HepG2 (cell line): ENCODE results near the gene DPP6. TPM values are rescaled to one million over a fixed set of nuclear protein-coding genes. Genes with fewer than 3 reads are reported as not detected.

Experiments used
- ATAC-seq: fragments of 200-7000 bp; cut with Tn5 transposase; 3 replicates; pipeline ENCODE4 v1.9.1; 2020; ENCODE audit warnings: mild to moderate bottlenecking, moderate library complexity
- BruUV-seq: library from RNA; stranded (reverse); fragments of 400-500 nt; replicated peaks from 2 replicates; lab custom pipeline; 2021; lab: Mats Ljungman, UMichigan
- CTCF ChIA-PET: fragments of 300-600 bp; formaldehyde crosslinking; extraction: SDS; loops from one replicate; lab custom pipeline; 2021; ENCODE audit warnings: low total read pairs, inconsistent platforms, low intra/inter-chr PET ratio; lab: Yijun Ruan, JAX
- POLR2A ChIA-PET: fragments of 350-600 bp; sonication (Branson Sonifier 250); formaldehyde crosslinking; loops from one replicate; lab custom pipeline; 2020; ENCODE audit warnings: antibody characterized with exemption, inconsistent platforms; lab: Yijun Ruan, JAX
- DNase-seq: peaks from one replicate; pipeline ENCODE4 v3.0.0-alpha.2; 2015; ENCODE audit warnings: low spot score
- FAIRE-seq: peaks from 3 replicates; lab custom pipeline; 2011; peaks lifted over from hg19 to GRCh38; lab: Jason Lieb, UNC
- H2AFZ ChIP-seq: one replicate; pipeline ENCODE4 v1.6.1; 2011; ENCODE audit warnings: low read length, inconsistent platforms
- H3K27ac ChIP-seq: fragments of 300-600 bp; 3 replicates; pipeline ENCODE4 v1.8.0; 2011; ENCODE audit warnings: mixed run types, mild to moderate bottlenecking, mixed read lengths, low read length, inconsistent platforms; ENCODE audit not compliant: insufficient read depth; ENCODE audit errors: extremely low read length
- H3K27me3 ChIP-seq, 2 experiments: fragments of 200-600 bp in 1 of 2; 2 replicates in 1 of 2; 3 replicates in 1 of 2; pipeline versions ENCODE4 v1.6.0 to v1.8.0; 2011; ENCODE audit warnings: low read length in 2 of 2, mild to moderate bottlenecking in 2 of 2, moderate library complexity in 2 of 2, inconsistent platforms in 1 of 2; ENCODE audit not compliant: insufficient read depth in 2 of 2, control insufficient read depth in 1 of 2
- H3K36me3 ChIP-seq, 2 experiments: fragments of 200-600 bp in 1 of 2; replicated peaks in 1 of 2; 2 replicates in 1 of 2; 3 replicates in 1 of 2; pipeline versions ENCODE4 v1.5.1 to v1.8.0; 2011; ENCODE audit warnings: low read length in 2 of 2, inconsistent platforms in 1 of 2; ENCODE audit not compliant: insufficient read depth in 2 of 2, control insufficient read depth in 1 of 2
- H3K4me1 ChIP-seq: 2 replicates; pipeline ENCODE4 v1.5.1; 2012; ENCODE audit warnings: low read length, inconsistent platforms; ENCODE audit not compliant: insufficient read depth
- H3K4me2 ChIP-seq: 2 replicates; pipeline ENCODE4 v1.6.0; 2011; ENCODE audit warnings: low read depth, low read length, inconsistent platforms
- H3K4me3 ChIP-seq, 3 experiments: fragments of 200-600 bp in 1 of 3; sonication (generic), shearing (Covaris generic) in 1 of 3; replicated peaks in 1 of 3; 2 replicates each; pipeline ENCODE4 v1.5.1; 2011 to 2016; ENCODE audit warnings: low read length in 3 of 3, inconsistent platforms in 2 of 3, low read depth in 2 of 3, mild to moderate bottlenecking in 2 of 3, control low read depth in 1 of 3, mixed read lengths in 1 of 3; ENCODE audit not compliant: insufficient read depth in 1 of 3
- H3K79me2 ChIP-seq: one replicate; pipeline ENCODE4 v1.6.1; 2011; ENCODE audit warnings: low read length, inconsistent platforms; ENCODE audit not compliant: insufficient read depth
- H3K9ac ChIP-seq: 2 replicates; pipeline ENCODE4 v1.6.0; 2011; ENCODE audit warnings: mild to moderate bottlenecking, low read depth, low read length, inconsistent platforms; ENCODE audit not compliant: insufficient read depth
- H3K9me3 ChIP-seq: 2 replicates; pipeline ENCODE4 v1.5.1; 2012; ENCODE audit warnings: mild to moderate bottlenecking, low read length
- H4K20me1 ChIP-seq: 2 replicates; pipeline ENCODE4 v1.6.0; 2011; ENCODE audit warnings: inconsistent platforms, mild to moderate bottlenecking, low read length, moderate library complexity; ENCODE audit not compliant: insufficient read depth
- ATAD3A ChIP-seq: sonication (generic); formaldehyde crosslinking; IDR thresholded peaks from 2 replicates; pipeline ENCODE4 v1.4.0; 2020; ENCODE audit warnings: missing genetic modification reagents
- JUN ChIP-seq: sonication (generic); formaldehyde crosslinking; IDR thresholded peaks from 2 replicates; pipeline ENCODE4 v1.4.0; 2020; ENCODE audit warnings: mild to moderate bottlenecking, missing genetic modification reagents
- POLR2AphosphoS2 ChIP-seq: IDR thresholded peaks from 2 replicates; pipeline ENCODE4 v1.6.1; 2011; ENCODE audit warnings: low read depth, low read length, improper control_type of control experiment
- PTBP1 ChIP-seq: fragments of 200-400 bp; formaldehyde crosslinking; IDR thresholded peaks from 2 replicates; pipeline ENCODE4 v1.6.1; 2018; ENCODE audit warnings: low read length, low read depth; ENCODE audit not compliant: poor library complexity, severe bottlenecking
- RBFOX2 ChIP-seq: fragments of 200-400 bp; formaldehyde crosslinking; IDR thresholded peaks from 2 replicates; pipeline ENCODE4 v1.6.1; 2017; ENCODE audit warnings: low read depth, mild to moderate bottlenecking, low read length
- RBM39 ChIP-seq: fragments of 200-400 bp; formaldehyde crosslinking; IDR thresholded peaks from one replicate; pipeline ENCODE4 v1.6.1; 2018; ENCODE audit warnings: antibody characterized with exemption, mild to moderate bottlenecking, low read depth, low read length; ENCODE audit not compliant: poor library complexity, severe bottlenecking
- SALL2 ChIP-seq: sonication (generic); formaldehyde crosslinking; IDR thresholded peaks from 2 replicates; pipeline ENCODE4 v1.8.1; 2023; ENCODE audit warnings: mild to moderate bottlenecking, missing genetic modification reagents, inconsistent platforms
- SP5 ChIP-seq: IDR thresholded peaks from 2 replicates; pipeline ENCODE4 v1.6.1; 2016; ENCODE audit warnings: low read depth, borderline replicate concordance
- TBX3 ChIP-seq: fragments of 450-650 bp; IDR thresholded peaks from 2 replicates; pipeline ENCODE4 v1.6.1; 2017; ENCODE audit warnings: antibody characterized with exemption, mild to moderate bottlenecking, inconsistent platforms, borderline replicate concordance
- YY1 ChIP-seq: IDR thresholded peaks from 2 replicates; pipeline ENCODE4 v1.6.1; 2011; ENCODE audit warnings: low read length, low read depth, moderate library complexity, mild to moderate bottlenecking; ENCODE audit not compliant: insufficient read depth, insufficient replicate concordance
- ZMYM4 ChIP-seq: sonication (generic); formaldehyde crosslinking; IDR thresholded peaks from 2 replicates; pipeline ENCODE4 v1.8.1; 2023; ENCODE audit warnings: mild to moderate bottlenecking, missing genetic modification reagents
- ZNF3 ChIP-seq: IDR thresholded peaks from 2 replicates; pipeline ENCODE4 v1.7.0; 2017; ENCODE audit warnings: inconsistent platforms
- ZNF619 ChIP-seq: sonication (generic); formaldehyde crosslinking; IDR thresholded peaks from 2 replicates; pipeline ENCODE4 v1.4.0; 2020; ENCODE audit warnings: mild to moderate bottlenecking, missing genetic modification reagents
- ZNF672 ChIP-seq: sonication (generic); formaldehyde crosslinking; IDR thresholded peaks from 2 replicates; pipeline ENCODE4 v1.8.1; 2022; ENCODE audit warnings: missing genetic modification reagents
- ZNF816 ChIP-seq: sonication (generic); formaldehyde crosslinking; IDR thresholded peaks from 2 replicates; pipeline ENCODE4 v1.8.0; 2022; ENCODE audit warnings: missing genetic modification reagents, mild to moderate bottlenecking, borderline replicate concordance
- ZSCAN30 ChIP-seq: sonication (generic); formaldehyde crosslinking; IDR thresholded peaks from 2 replicates; pipeline ENCODE4 v1.5.0; 2020; ENCODE audit warnings: mild to moderate bottlenecking, missing genetic modification reagents
- WGBS: methylation state at CpG from one replicate; pipeline ENCODE4 v1.1.6; 2017; ENCODE audit warnings: low lambda C conversion rate; 5-methylcytosine and 5-hydroxymethylcytosine counted together
- in situ Hi-C: cut with HindIII; loops from 2 replicates; pipeline ENCODE4 v1.10.0; 2017; ENCODE audit warnings: low pct_unique_long_range_greater_than_20kb; ENCODE audit not compliant: extremely low pct_ligation_motif_present
- intact Hi-C: fragments of 100-400 bp; cut with micrococcal nuclease; formaldehyde crosslinking; loops from one replicate; pipeline ENCODE4 v1.10.0; 2022; ENCODE audit not compliant: unreplicated experiment
- polyA plus RNA-seq, 8 experiments: library from polyadenylated mRNA; depleted of rRNA in 3 of 8; stranded (reverse) in 7 of 8; unstranded in 1 of 8; fragments of >200 nt; fragmentation: Illumina TruSeq in 4 of 8; extraction: Trizol in 4 of 8; gene quantifications; 2 replicates each; pipeline versions ENCODE4 v1.2.1 to v1.2.3, GENCODE V29; 2011 to 2016; ENCODE audit warnings: low read depth in 4 of 8, missing spikeins in 1 of 8, mixed read lengths in 1 of 8; ENCODE audit not compliant: insufficient read depth in 1 of 8
- total RNA-seq, 5 experiments: library from RNA; depleted of rRNA; stranded (reverse); fragments of >200 nt; fragmentation: Illumina TruSeq; extraction: Trizol; gene quantifications; 2 replicates each; pipeline ENCODE4 v1.2.3, GENCODE V29; 2016; ENCODE audit warnings: low read depth in 1 of 5
- TF ChIP-seq, protein P1 (sequence below): sonication (generic); formaldehyde crosslinking; IDR thresholded peaks from 2 replicates; pipeline ENCODE4 v1.9.0; 2021; ENCODE audit warnings: missing genetic modification reagents, borderline replicate concordance
- TF ChIP-seq, protein P2 (sequence below): sonication (generic); formaldehyde crosslinking; IDR thresholded peaks from 2 replicates; pipeline ENCODE4 v1.5.1; 2020; ENCODE audit warnings: mild to moderate bottlenecking, missing genetic modification reagents, moderate library complexity
- TF ChIP-seq, protein P3 (sequence below): sonication (generic); IDR thresholded peaks from 2 replicates; pipeline ENCODE4 v1.6.1; 2016; ENCODE audit warnings: low read depth, borderline replicate concordance

Gene DPP6
- total and polyA plus RNA-seq, 2 of the 13 experiments (the other 11 are each of a cell fraction or from before 2014, with no cell fraction given), result not detected

DNA sequence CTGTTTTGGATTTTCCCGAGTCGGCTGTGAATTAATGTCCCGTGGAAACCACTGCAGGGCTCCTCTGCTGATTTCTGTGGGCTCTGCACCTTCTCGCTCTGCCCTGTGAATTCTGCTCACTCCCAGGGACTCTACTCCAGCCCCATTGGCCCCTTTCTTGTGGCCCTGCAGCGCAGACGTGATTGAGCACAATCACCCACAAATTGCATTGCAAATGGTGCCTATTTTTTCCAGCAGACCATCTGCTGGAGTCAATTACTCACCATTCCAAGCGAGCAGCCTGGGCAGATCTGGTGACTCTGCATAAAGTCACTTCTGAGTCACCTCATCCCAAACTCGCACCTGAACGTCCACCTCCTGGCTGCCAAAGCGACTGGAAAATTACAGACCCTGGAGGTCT is 714.9 kb downstream of the DPP6 start (continued):
- TF ChIP-seq, protein P1, sequence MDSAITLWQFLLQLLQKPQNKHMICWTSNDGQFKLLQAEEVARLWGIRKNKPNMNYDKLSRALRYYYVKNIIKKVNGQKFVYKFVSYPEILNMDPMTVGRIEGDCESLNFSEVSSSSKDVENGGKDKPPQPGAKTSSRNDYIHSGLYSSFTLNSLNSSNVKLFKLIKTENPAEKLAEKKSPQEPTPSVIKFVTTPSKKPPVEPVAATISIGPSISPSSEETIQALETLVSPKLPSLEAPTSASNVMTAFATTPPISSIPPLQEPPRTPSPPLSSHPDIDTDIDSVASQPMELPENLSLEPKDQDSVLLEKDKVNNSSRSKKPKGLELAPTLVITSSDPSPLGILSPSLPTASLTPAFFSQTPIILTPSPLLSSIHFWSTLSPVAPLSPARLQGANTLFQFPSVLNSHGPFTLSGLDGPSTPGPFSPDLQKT (CRISPR knock-in tag), result no peak
- TF ChIP-seq ZMYM4 (CRISPR knock-in tag) (no peak), RBM39 (no peak), PTBP1 (no peak), ZNF672 (CRISPR knock-in tag) (no peak)
- TF ChIP-seq, protein P2, sequence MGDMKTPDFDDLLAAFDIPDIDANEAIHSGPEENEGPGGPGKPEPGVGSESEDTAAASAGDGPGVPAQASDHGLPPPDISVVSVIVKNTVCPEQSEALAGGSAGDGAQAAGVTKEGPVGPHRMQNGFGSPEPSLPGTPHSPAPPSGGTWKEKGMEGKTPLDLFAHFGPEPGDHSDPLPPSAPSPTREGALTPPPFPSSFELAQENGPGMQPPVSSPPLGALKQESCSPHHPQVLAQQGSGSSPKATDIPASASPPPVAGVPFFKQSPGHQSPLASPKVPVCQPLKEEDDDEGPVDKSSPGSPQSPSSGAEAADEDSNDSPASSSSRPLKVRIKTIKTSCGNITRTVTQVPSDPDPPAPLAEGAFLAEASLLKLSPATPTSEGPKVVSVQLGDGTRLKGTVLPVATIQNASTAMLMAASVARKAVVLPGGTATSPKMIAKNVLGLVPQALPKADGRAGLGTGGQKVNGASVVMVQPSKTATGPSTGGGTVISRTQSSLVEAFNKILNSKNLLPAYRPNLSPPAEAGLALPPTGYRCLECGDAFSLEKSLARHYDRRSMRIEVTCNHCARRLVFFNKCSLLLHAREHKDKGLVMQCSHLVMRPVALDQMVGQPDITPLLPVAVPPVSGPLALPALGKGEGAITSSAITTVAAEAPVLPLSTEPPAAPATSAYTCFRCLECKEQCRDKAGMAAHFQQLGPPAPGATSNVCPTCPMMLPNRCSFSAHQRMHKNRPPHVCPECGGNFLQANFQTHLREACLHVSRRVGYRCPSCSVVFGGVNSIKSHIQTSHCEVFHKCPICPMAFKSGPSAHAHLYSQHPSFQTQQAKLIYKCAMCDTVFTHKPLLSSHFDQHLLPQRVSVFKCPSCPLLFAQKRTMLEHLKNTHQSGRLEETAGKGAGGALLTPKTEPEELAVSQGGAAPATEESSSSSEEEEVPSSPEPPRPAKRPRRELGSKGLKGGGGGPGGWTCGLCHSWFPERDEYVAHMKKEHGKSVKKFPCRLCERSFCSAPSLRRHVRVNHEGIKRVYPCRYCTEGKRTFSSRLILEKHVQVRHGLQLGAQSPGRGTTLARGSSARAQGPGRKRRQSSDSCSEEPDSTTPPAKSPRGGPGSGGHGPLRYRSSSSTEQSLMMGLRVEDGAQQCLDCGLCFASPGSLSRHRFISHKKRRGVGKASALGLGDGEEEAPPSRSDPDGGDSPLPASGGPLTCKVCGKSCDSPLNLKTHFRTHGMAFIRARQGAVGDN (CRISPR knock-in tag), result no peak

DNA sequence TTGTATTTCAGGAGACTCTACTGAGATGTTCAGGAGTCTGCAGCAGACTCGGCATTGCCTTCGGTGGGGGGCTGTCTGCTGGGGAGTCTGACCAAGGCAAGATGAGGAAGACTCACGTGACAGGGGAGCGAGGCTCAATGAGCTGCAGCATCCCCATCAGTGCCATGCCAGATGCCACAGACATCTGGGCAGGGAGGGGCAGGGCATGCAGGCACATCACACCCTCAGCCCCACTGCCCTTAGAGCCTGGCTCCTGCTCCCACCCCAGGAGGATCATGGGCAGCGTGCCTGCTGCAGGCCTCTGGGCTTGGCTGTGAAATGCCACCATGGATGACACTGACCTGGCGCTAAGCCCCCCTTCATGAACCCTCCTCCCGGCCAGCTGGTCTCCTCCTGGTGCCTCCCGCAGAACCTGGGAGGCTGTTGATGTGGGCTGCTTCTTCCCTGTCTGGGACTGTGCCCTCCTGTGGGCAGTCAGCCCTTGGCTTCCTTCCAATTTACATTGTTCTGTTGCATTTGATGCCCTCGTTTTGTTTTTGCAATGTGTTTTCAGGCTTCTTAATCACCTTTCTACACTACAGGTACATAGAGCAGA is 715.7 kb downstream of the DPP6 start:
- ChIA-PET POLR2A (no interaction called here), CTCF (no interaction called here)
- H3K79me2 ChIP-seq, result no peaks in the 10 kb centered on the region
- H3K4me3 ChIP-seq, result no peak overlapping the region
- no peaks in the 10 kb centered on the region for H3K4me1 ChIP-seq
- ATAC-seq (no peak), FAIRE-seq (no peak), DNase-seq (no peak)
- H3K4me2 ChIP-seq, result no peak overlapping the region
- peaks cover 0 to 30% of the 10 kb centered on the region in 2 experiments; a peak in 2 of 5 replicates for H3K27me3 ChIP-seq
- H2AFZ ChIP-seq, result no peak overlapping the region
- no peaks in the 10 kb centered on the region for H4K20me1 ChIP-seq
- intact Hi-C loops, result no loop called here
- H3K27ac ChIP-seq, result no peak overlapping the region
- H3K9ac ChIP-seq, result no peak overlapping the region
- no peaks in the 10 kb centered on the region for H3K36me3 ChIP-seq
- peaks cover 8% of the 10 kb centered on the region; the same call in 1 of the 2 replicates for H3K9me3 ChIP-seq
- 50% methylated on average over 2 of the region's 9 CpGs for WGBS
- BruUV-seq, result no TSS peak
- in situ Hi-C loops, result no loop called here
- TF ChIP-seq POLR2AphosphoS2, result no peak
- no peak for TF ChIP-seq ZSCAN30 (CRISPR knock-in tag)
- no peak for TF ChIP-seq JUN
- no peak for TF ChIP-seq SALL2 (CRISPR knock-in tag)
- no peak for TF ChIP-seq RBFOX2
- TF ChIP-seq YY1, result no peak
- TF ChIP-seq ZNF816, result no peak
- no peak for TF ChIP-seq ATAD3A (CRISPR knock-in tag)
- no peak for TF ChIP-seq TBX3
- no peak for TF ChIP-seq ZNF619
- TF ChIP-seq ZNF3, result no peak
- TF ChIP-seq, protein P3, sequence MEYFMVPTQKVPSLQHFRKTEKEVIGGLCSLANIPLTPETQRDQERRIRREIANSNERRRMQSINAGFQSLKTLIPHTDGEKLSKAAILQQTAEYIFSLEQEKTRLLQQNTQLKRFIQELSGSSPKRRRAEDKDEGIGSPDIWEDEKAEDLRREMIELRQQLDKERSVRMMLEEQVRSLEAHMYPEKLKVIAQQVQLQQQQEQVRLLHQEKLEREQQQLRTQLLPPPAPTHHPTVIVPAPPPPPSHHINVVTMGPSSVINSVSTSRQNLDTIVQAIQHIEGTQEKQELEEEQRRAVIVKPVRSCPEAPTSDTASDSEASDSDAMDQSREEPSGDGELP, result no peak
- no peak for TF ChIP-seq SP5
